ENCODE data around the gene GAB1.

Gene GAB1

DNA sequence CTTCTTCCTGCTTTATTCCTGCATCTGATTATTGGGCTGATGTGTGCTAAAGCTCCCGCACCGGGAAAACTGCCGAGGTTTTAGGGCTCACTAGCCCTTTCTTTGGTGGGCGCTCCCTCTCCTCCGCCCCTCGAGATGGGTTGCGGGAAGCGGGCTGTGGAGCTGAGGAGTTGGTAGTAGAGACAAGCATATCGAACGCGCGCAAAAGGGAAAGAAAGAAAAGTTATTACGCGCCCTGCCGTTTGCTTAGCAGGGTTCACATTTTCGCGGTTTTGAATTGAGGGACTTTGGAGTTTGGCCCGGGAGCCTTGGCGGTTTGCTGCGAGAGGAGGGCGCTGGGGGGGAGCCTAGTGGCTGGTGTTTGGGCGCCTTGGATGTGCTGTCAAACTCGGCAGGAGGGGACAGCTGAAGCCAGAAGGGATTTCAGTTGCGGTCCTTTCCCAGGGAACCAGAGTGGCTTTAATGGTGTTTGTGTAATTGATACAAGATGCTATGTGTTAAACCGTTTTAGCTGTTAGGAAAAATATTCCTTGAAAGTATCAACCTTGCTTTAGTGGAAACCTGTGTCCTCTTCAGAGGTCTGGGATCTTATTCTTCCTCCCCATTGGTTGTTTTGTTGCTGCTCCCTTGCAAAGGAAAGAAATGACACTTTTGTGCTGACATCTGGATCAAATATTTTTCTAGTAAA lies 1.1 kb downstream of the GAB1 start:
- in situ Hi-C loops (cut with HindIII; ENCODE audit: low sequenced_read_pairs): no loop called here

- in situ Hi-C loops (cut with HindIII; ENCODE audit: low sequenced_read_pairs): no loop called here
Observed at GRCh38 chr4:143338313-143338712, 1.6 kb downstream of the GAB1 start.

- in situ Hi-C loops (cut with HindIII; ENCODE audit: low sequenced_read_pairs): no loop called here
Observed at GRCh38 chr4:143339497-143339896, 2.8 kb downstream of the GAB1 start.

DNA sequence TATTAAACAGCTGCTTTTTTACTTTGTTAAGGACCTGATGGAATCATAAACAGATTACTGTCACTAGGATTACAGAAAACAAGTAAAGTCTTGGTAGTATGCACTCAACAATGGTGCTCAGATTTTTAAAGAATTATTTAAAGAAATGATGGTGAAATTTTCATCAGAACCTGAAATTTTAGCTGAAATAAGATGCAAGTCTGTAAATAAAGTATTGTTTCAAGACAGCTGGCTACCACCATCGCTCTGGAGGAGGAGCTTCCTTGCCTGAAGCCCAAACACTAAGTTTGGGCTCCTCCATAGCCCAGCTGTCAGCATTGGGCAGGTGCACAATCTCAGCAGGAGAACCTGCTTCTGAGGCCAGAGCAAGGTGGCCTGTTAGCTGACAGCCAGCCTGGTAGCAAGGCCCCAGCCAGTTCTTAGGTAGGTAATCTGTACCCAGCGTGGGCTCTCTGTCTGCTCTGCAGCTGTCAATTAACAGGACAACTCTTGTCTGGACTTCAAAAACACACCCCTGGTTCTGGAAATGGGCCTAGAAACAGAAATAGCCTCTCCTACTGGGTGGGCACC lies 4.6 kb downstream of the GAB1 start:
- in situ Hi-C loops (cut with HindIII; ENCODE audit: low sequenced_read_pairs): no loop called here

DNA sequence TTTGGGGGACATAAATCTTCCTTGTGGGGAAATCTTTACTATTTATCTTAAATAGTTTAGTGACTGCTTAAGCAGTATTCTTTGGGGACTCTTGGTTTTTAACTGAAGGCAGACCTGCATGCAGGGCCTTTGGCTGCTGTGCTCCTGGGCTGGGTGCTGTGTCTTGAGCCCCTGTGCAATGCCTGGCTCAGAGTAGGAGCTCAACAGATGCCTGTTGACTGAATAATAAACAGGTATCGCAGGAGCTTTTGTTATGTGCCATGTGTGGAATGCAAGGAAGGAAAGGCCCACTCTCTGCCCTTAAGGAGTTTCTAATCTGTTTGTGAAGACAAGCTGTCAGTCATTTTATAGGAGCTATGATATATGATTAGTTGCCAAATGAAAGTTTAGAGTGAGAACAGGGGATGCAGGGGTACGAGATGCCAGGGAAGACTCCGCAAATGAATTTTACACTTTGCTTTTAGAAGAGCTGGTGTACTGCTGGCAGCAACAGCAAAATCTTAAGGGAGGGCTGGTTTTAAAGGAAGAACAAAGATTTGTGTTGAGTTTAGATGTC lies 6.7 kb downstream of the GAB1 start:
- in situ Hi-C loops (cut with HindIII; ENCODE audit: low sequenced_read_pairs): no loop called here

GRCh38 chr4:143344041-143344440 lies 7.4 kb downstream of the GAB1 start:
- in situ Hi-C loops (cut with HindIII; ENCODE audit: low sequenced_read_pairs): no loop called here

GRCh38 chr4:143344774-143345173 lies 8.1 kb downstream of the GAB1 start:
- in situ Hi-C loops (cut with HindIII; ENCODE audit: low sequenced_read_pairs): no loop called here

- in situ Hi-C loops (cut with HindIII; ENCODE audit: low sequenced_read_pairs): no loop called here
Observed at GRCh38 chr4:143345356-143345755, 8.7 kb downstream of the GAB1 start.

GRCh38 chr4:143346206-143346605 lies 9.5 kb downstream of the GAB1 start:
- in situ Hi-C loops (cut with HindIII; ENCODE audit: low sequenced_read_pairs): no loop called here

DNA sequence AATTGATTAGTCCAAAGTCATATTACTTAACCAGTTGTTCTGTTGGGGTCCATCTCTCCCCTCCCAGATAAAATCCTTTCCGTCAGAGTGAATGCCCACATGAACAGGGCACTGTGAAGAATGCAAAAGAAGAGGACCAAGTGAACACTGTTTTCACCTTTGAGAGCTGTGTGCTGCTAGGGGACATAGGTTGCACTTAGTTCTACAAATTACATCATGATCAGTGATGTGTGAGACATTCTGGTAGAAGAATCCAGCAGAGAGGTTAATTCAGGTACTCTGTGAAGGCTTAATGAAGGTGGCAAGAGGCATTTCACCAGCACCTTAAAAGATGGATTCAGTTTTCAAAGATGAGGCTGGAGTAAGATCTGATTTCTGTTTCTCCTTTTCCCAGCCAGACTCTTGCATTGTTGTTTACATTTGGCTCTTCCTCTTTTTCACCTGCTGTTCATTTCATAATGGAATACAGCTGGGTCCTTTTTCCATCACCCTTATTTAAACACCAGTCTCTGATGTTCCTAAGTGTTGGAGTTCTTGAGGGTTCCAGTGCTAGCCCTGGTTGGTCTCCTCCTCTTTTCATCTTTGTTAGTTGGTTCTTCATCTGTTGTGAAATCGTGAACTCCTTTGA lies 10.9 kb downstream of the GAB1 start:
- in situ Hi-C loops (cut with HindIII; ENCODE audit: low sequenced_read_pairs): no loop called here

DNA sequence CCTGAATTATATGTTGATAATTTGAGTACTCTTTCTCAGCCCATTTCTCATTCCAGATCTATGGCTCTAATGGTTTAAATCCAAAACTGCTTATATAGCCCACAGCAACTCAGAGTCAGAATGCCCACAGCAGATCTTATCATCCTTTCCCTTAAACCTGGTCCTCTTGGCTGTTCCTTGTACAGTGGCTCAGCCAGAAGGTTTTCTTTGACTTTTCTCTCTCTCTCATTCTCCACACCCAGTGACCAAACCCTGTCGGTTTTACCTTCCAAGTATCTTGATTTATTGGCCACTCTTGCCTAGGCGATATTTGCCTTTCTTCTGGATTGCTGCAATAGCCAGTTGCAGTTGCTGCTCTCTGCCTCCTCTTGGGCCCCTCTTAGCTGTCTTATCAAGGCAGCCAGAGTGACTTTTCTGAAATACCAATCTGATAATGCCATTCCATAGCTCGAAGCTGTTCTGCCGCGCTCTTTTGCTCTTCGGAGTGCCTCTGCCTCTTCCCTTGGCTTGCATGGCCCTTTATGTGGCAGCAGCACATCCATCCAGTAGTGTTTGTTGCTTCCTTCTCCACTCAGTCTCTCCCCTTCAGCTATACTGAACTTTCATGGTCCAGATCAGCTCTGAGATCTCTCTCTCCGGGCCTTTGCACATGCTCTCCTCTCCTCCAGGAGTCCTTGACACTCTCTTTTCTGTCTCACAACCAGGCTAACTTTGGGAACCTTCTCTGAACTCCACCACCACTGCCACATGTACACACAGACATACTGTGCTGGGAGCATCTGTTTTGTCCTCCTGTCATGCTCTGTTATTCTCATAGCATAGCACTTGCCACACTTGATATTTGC lies 11.8 kb downstream of the GAB1 start:
- in situ Hi-C loops (cut with HindIII; ENCODE audit: low sequenced_read_pairs): no loop called here

DNA sequence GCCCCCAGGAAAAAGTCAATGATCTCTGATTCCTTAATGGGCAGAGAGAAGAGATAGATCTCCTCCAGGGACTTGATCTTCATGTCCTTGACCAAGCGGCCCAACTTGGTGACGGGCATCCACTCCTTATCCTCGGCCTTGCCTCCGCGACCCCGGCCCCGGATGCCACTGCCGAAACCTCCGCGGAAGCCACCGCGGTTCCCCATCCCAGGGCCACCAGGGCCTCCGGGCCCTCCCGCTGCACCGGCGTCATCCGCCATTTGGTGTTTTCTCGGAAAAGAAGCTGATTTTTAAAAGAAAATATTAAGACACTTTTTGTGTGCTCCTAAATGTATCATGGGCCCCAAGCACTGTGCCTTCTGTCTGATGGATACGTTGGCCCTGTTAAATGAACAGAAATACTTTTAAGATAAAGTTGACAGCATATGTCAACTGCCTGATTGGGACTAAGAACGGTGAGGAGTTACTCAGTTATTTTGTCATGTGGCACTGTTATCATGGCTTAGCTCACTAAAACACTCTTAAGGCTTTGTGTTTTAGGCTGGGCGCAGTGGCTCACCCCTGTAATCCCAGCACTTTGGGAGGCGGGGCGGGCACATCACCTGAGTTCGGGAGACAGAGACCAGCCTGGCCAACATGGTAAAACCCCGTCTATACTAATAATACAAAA lies 13.3 kb downstream of the GAB1 start:
- in situ Hi-C loops (cut with HindIII; ENCODE audit: low sequenced_read_pairs): loop anchor here (5.0 kb wide), 1 partner anchor 68 kb away; no protein-coding TSS in a partner anchor

GRCh38 chr4:143351149-143351691 lies 14.5 kb downstream of the GAB1 start:
- in situ Hi-C loops (cut with HindIII; ENCODE audit: low sequenced_read_pairs): loop anchor here (5.0 kb wide), 1 partner anchor 69 kb away; no protein-coding TSS in a partner anchor

- in situ Hi-C loops (cut with HindIII; ENCODE audit: low sequenced_read_pairs): loop anchor here (5.0 kb wide), 1 partner anchor 70 kb away; no protein-coding TSS in a partner anchor
Observed at GRCh38 chr4:143351774-143352451, 15.2 kb downstream of the GAB1 start.

DNA sequence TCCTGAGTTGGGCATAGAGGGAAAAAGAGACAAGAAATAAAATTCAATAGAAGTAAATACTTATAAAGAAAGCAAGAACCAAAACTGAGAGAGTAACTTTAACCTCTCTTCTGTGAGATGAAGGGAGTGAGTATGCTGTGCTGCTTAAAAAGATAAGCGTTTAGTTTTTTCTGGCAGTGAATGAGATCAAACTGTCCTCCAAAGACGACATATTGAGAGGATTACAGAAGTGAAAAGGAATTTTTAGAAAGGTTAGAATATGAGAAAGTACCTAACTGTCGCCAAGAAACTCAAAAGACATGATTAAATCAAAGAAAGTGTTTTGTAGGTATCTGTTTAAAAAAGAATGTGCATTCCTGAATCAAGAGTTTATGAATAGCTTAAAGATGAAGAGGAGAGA lies 16.0 kb downstream of the GAB1 start:
- in situ Hi-C loops (cut with HindIII; ENCODE audit: low sequenced_read_pairs): loop anchor here (5.0 kb wide), 1 partner anchor 70 kb away; no protein-coding TSS in a partner anchor

DNA sequence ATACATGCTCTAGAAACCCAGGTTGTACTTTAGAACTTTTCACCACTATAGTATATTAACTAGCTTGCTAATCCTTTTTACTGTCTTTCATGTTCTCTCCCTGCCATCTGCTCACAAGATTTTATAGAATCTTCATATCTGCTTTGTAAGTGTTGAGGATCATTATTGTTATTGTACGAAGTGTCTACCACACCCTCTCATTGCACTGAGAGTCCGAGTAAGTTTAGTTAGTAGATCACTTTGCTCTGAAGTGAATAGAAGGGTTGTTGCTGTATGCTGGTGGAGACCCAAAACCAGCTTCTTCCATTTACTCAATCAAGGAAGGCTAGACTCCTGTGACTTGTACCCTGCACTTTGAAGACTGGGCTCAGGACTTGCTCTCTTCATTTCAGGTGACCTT lies 17.1 kb downstream of the GAB1 start:
- in situ Hi-C loops (cut with HindIII; ENCODE audit: low sequenced_read_pairs): loop anchor here (5.0 kb wide), 1 partner anchor 71 kb away; no protein-coding TSS in a partner anchor

- in situ Hi-C loops (cut with HindIII; ENCODE audit: low sequenced_read_pairs): loop anchor here (5.0 kb wide), 1 partner anchor 73 kb away; no protein-coding TSS in a partner anchor
Observed at GRCh38 chr4:143354990-143355389, 18.3 kb downstream of the GAB1 start.

DNA sequence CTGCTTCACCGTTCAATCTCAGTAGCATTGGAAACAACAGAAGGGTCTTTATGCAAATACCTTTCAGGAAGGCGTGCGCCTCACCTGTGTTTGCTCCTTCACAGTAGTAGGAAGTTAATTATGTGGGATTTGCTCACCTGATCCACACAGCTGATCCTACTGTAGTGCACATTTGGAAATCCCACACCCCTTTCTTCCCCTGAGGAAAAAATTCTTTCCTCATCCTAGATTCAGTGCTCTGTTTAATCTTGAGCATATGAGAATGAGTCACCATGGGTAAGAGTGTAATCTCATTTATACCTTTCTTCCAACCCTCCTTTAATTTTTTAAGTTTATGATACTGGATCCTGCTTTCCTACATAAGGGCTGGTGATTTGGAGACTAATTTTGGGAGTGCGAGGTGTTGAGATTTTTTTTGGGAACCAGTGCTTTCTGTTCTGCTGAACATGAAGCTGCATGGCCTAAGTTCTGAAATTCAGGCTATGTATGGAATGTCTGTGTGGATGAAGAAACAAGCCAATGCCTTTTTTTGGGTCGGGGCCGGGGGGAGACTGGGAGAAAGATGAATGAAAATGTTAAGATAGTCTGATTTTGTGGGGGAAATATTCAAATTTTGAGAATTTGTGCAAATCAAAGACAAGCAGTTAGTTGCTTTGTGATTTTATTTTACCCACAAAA lies 19.0 kb downstream of the GAB1 start:
- in situ Hi-C loops (cut with HindIII; ENCODE audit: low sequenced_read_pairs): no loop called here

DNA sequence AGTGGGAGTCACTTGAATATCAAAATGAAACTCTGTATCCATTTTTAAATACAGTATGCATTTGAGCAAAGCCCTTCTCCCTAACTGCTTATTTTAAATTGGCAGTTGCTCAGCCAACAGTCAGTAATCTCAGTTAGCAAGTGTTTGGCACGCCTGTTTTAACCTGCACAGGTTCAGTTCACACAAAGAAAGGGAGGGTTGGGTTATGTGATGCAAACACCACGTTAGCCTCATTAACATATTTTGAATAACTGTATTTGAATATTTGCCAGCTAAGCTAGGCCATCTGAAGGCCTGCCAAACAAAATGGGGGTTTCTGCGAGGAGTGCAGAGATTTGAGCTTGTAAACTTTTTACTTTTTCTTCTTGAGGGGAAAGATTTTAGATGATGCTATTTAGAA lies 19.8 kb downstream of the GAB1 start:
- in situ Hi-C loops (cut with HindIII; ENCODE audit: low sequenced_read_pairs): no loop called here

Measured in endothelial cell of hepatic sinusoid (primary cell).